Measurements from ENCODE around the gene SPDYE3. TPM values are rescaled to one million over a fixed set of nuclear protein-coding genes. Genes with fewer than 3 reads are reported as not detected.
"Not testable (repeated sequence)": the region's sequence is repeated elsewhere in the genome, so short reads cannot be mapped to it uniquely, and the experiment has no call there.

SPDYE3 gene
- total and polyA plus RNA-seq, 2 donors = 0.10 TPM; not detected in 1

DNA sequence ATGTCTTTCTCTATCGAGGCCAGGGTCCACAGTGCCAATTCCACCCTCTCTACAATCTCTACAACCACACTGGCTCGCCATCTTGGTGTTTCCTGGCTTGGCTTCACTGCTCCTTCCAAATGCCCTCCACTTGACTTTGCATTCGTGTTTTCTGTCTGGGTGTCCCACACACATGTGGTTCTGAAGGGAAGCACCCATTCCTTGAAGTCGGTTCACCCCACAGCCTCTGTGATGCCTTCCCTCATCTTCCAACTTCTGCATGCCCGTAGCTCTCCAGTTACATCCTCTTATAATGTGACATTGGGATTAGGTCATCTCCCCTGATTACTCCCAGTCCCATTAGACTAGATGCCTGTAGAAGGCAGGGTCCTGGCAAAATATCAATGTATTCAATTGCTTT lies 10.8 kb downstream of the SPDYE3 start:
- not testable (repeated sequence) for DNase-seq (ENCODE audit: extremely low spot score); H3K4me3 ChIP-seq (ENCODE audit: low read depth, low read length); H3K27ac ChIP-seq (ENCODE audit: low read depth); H3K4me1 ChIP-seq (ENCODE audit: insufficient read depth); H3K36me3 ChIP-seq (ENCODE audit: insufficient read depth)
- 90% methylated on average over 4 of the region's 5 CpGs for WGBS

DNA sequence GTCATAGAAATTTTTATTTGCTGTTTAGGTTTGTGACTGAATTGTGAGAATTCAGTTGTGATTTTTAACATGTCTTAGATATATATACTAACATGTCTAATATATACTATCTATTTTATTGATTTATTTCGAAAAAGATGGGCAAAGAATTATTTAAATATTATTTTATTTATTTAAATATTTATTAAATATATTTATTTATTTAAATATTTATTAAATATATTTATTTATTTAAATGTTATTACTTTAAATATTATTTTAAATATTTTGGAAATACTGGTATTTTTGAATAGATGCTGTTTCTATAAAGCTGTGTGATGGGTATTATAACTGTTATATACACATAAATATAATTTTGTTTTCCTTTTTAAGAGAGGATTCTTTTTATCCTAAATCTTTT lies 14.1 kb downstream of the SPDYE3 start:
- H3K4me3 ChIP-seq (ENCODE audit: low read depth, low read length); H3K36me3 ChIP-seq (ENCODE audit: insufficient read depth); H3K27ac ChIP-seq (ENCODE audit: low read depth); DNase-seq (ENCODE audit: extremely low spot score); H3K4me1 ChIP-seq (ENCODE audit: insufficient read depth): not testable (repeated sequence)
- WGBS = 94% methylated on average over 1 of the region's 1 CpG

DNA sequence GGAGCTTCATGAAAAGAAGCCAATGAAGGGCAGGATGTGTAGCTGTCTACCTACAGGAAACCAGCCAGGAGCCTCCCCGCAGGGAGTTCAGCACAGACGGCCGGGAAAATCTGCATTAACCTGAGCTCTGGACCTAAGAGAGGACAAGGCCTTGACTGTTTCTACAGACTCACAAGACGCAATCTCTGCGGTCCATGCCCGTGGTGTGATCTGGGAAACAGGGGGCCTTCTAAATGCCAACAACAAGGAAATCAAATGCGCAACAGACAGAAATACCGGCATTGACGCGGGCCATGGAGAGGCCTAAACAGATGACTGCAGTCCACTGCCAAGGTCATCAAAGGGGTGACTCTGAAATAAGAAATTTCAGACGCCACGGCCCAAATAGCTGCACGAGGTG lies 16.7 kb downstream of the SPDYE3 start:
- not testable (repeated sequence) for DNase-seq (ENCODE audit: extremely low spot score); H3K27ac ChIP-seq (ENCODE audit: low read depth); H3K4me3 ChIP-seq (ENCODE audit: low read depth, low read length); H3K36me3 ChIP-seq (ENCODE audit: insufficient read depth); H3K4me1 ChIP-seq (ENCODE audit: insufficient read depth)
- 93% methylated on average over 13 of the region's 13 CpGs for WGBS

DNA sequence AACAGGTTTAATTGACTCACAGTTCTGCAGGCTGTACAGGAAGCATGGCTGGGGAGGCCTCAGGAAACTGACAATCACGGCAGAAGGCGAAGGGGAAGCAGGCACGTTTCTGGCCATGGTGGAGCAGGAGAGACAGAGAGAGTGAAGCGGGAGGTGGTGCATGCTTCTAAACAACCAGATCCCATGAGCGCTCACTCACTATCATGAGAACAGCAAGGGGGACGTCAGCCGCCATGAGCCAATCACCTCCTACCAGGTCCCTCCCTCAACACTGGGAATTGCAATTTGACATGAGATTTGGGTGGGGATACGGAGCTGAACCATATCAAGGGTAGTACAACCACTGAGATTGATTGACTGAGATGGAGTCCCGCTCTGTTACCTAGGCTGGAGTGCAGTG lies 18.2 kb downstream of the SPDYE3 start:
- not testable (repeated sequence) for H3K4me1 ChIP-seq (ENCODE audit: insufficient read depth); H3K4me3 ChIP-seq (ENCODE audit: low read depth, low read length); H3K27ac ChIP-seq (ENCODE audit: low read depth); DNase-seq (ENCODE audit: extremely low spot score); H3K36me3 ChIP-seq (ENCODE audit: insufficient read depth)
- WGBS = 90% methylated on average over 9 of the region's 9 CpGs

DNA sequence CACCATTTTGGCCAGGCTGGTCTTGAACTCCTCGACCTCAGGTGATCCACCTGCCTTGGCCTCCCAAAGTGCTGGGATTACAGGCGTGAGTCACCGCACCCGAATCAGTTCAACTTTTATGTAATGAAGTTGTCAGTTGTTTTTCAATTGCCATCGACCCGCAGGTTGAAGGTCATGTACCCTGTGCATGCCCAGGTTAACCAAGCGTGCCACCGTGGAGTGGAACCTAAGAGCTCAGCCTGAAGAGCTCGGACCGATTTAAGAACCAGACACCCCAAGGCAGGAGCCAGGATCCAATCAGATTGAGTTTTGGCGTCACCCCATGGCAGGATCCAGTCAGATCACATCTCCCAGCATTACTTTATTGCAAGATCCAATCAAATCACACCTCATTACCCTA lies 19.4 kb downstream of the SPDYE3 start:
- WGBS = 94% methylated on average over 10 of the region's 11 CpGs

DNA sequence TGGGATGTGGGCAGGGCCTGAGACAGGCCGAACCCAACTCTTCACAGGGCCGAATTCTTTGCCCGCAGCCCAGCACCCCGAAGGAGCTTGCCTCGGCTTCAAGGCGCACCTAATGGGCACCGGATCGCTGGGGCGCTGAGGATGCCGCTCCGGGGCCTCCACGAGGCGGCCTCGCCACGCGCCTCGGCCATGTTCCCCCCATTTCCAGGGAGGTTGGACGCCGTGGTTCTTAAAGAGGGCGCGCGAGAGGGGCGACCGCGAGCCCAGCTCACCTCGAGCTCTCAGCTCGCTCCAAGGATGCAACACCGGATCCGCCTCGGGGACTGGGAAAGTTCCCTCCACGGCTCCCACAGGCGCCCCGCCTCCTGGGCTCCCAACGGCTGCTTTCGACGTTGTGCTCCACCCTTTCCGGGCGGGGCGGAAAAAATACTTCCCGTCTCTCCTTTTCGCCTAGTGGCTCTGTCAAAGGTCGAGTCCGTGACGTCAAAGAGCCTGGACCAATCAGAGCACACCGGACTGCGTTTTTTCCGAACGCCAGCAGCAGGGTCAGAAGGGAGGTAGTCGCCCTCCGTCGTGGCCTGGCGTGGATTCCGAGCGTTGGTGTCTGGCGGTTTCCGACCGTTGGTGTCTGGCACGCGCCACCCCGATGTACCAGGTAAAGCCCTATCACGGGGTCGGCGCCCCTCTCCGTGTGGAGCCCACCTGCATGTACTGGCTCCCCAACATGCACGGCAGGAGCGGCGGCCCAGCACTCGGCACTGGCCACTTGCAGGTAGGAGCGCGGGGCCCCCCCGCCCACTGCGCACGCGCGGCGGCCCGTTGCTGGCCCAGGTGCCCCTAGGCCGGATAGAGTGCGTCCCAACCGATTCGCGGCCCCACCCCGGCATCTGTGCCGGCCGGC lies 28.3 kb downstream of the SPDYE3 start:
- peak overlapping the region; percentile 89 for H3K27ac ChIP-seq (ENCODE audit: low read depth)
- DNase-seq (ENCODE audit: extremely low spot score) = peak; percentile 85
- WGBS = under 1% methylated on average over 82 of the region's 85 CpGs
- peak overlapping the region; percentile 59 for H3K4me3 ChIP-seq (ENCODE audit: low read depth, low read length)
- H3K36me3 ChIP-seq (ENCODE audit: insufficient read depth); H3K4me1 ChIP-seq (ENCODE audit: insufficient read depth): not testable (repeated sequence)

More for the DNA sequence above, 19.4 kb downstream of the SPDYE3 start:
- not testable (repeated sequence) for H3K27ac ChIP-seq (ENCODE audit: low read depth); DNase-seq (ENCODE audit: extremely low spot score); H3K4me3 ChIP-seq (ENCODE audit: low read depth, low read length); H3K4me1 ChIP-seq (ENCODE audit: insufficient read depth); H3K36me3 ChIP-seq (ENCODE audit: insufficient read depth)

DNA sequence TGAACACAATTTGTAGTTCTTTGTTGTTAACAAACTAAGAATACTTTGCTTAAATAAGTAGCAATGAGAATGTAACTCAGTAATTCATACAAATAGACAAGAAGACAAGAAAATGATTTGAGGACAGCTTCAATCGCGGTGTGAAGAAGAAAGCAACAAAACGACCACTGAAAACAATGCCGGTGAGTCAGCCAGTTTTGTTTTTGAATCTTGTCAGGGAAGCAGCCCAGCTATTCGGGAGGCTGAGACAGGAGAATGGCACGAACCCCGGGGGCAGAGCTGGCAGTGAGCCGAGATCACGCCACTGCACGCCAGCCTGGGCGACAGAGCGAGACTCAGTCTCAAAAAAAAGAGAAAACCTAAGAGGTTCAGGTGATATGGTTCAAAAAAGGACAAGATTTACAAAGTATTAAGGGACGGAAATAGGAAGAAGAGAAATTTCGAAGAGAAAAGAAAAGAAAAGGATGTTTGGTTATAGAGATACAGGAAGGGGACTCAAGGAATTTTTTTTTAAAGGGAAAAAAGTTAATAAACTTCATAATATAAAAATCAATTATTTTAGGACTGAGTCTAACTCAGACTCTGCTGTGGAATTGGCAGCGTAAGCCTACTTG lies 30.7 kb downstream of the SPDYE3 start:
- not testable (repeated sequence) for H3K4me1 ChIP-seq (ENCODE audit: insufficient read depth); H3K27ac ChIP-seq (ENCODE audit: low read depth); DNase-seq (ENCODE audit: extremely low spot score); H3K4me3 ChIP-seq (ENCODE audit: low read depth, low read length); H3K36me3 ChIP-seq (ENCODE audit: insufficient read depth)
- WGBS = 91% methylated on average over 15 of the region's 15 CpGs

DNA sequence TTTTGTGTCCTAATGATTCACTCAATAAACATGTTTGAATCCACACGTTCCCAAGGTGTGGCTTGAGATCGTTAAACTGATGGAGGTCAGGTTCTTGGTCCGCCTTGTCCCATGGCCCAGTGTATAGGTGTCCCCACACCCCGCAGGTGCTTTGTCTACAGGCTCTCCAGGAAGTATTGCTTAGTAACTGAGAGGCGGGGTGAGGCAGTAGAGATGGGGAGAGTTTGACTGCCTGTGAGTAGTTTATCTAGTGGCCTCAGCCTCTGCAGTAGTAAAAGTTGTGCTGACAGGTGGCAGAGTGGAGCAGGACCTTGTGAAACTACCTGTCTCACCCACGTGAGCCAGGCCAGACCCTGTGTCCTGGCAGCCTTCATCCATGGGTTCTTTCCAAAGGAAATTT lies 33.8 kb downstream of the SPDYE3 start:
- not testable (repeated sequence) for H3K27ac ChIP-seq (ENCODE audit: low read depth); DNase-seq (ENCODE audit: extremely low spot score); H3K4me3 ChIP-seq (ENCODE audit: low read depth, low read length); H3K36me3 ChIP-seq (ENCODE audit: insufficient read depth); H3K4me1 ChIP-seq (ENCODE audit: insufficient read depth)
- WGBS = 70% methylated on average over 6 of the region's 6 CpGs

DNA sequence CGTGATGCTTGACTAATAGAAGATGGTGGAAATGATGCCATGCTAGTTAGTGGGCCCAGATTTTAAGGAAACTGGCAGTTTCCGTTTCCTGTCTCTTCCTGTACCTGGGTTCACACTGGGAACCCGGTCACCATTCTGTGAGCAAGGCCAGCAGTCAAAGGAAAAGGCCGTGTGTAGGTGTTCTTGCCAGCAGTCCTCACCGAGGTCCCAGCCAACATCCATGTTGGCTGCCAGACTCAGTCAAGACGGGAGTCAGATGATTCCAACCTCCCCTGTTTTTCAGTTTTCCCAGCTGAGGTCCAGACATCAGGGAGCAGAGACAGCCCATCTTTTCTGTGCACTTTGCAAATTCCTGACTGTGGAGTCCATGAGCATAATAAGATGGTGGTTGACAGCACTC lies 35.3 kb downstream of the SPDYE3 start:
- WGBS = 63% methylated on average over 6 of the region's 6 CpGs
- DNase-seq (ENCODE audit: extremely low spot score) = no peak
- H3K27ac ChIP-seq (ENCODE audit: low read depth) = no peak overlapping the region
- peaks cover 3% of the 10 kb centered on the region for H3K36me3 ChIP-seq (ENCODE audit: insufficient read depth)
- H3K4me3 ChIP-seq (ENCODE audit: low read depth, low read length) = no peak overlapping the region
- no peaks in the 10 kb centered on the region for H3K4me1 ChIP-seq (ENCODE audit: insufficient read depth)

DNA sequence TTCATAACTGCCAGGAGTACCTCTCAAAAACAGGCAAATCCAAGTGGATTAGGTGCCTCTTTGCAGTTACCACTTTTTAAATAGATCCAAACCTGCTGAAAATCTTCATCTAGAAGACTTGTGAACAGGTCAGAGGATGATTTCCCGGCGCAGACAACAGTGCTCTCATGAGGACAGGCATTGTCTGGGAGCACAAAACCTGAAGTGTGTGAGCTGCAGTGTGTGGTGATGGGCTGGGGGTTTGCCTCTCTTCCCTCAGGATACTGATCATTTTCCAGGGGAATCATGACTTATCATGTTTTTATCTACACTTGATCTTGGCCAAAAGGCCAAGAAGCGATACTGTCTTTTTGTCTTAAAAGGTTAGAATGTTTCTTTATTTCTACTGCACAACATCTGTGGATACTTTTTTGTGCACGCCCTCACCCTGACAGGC lies 36.6 kb downstream of the SPDYE3 start:
- not testable (repeated sequence) for H3K27ac ChIP-seq (ENCODE audit: low read depth); H3K36me3 ChIP-seq (ENCODE audit: insufficient read depth); H3K4me3 ChIP-seq (ENCODE audit: low read depth, low read length); DNase-seq (ENCODE audit: extremely low spot score); H3K4me1 ChIP-seq (ENCODE audit: insufficient read depth)
- WGBS = 90% methylated on average over 3 of the region's 4 CpGs

DNA sequence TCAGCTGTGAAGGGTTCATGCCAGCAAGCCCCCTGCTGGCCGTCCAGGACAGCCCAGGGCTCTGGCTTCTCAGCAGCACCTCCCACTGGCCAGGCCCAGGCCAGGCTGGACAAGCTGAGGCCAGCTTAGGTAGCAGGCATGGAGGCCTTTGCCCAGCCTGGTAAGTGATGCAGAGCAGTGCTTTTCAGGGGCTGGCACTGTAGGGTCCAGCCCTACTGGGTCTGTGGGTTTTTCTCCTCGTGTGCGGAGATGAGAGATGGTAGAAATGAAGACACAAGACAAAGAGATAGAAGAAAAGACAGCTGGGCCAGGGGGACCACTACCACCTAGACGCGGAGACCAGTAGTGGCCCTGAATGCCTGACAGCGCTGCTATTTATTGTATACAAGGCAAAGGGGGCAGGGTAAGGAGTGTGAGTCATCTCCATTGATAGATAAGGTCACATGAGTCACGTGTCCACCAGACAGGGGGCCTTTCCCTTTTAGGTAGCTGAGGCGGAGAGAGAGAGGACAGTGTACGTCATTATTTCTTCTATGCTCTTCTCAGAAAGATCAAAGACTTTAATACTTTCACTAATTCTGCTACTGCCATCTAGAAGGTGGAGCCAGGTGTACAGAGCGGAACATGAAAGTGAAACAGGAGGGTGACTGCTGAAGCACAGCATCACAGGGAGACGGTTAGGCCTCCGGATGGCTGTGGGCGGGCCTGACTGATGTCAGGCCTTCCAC lies 37.2 kb downstream of the SPDYE3 start:
- WGBS = 67% methylated on average over 9 of the region's 13 CpGs
- H3K36me3 ChIP-seq (ENCODE audit: insufficient read depth); H3K27ac ChIP-seq (ENCODE audit: low read depth); H3K4me3 ChIP-seq (ENCODE audit: low read depth, low read length); H3K4me1 ChIP-seq (ENCODE audit: insufficient read depth); DNase-seq (ENCODE audit: extremely low spot score): not testable (repeated sequence)

DNA sequence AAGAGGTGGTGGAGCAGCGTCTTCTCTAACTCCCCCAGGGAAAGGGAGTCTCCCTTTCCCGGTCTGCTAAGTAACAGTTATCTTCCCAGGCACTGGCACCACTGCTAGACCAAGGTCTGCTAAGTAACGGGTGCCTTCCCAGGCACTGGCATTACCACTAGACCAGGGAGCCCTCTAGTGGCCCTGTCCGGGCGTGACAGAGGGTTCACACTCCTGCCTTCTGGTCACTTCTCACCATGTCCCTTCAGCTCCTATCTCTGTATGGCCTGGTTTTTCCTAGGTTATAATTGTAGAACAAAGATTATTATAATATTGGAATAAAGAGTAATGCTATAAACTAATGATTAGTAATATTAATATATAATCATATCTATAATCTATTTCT lies 37.8 kb downstream of the SPDYE3 start:
- not testable (repeated sequence) for DNase-seq (ENCODE audit: extremely low spot score); H3K27ac ChIP-seq (ENCODE audit: low read depth); H3K4me3 ChIP-seq (ENCODE audit: low read depth, low read length); H3K36me3 ChIP-seq (ENCODE audit: insufficient read depth); H3K4me1 ChIP-seq (ENCODE audit: insufficient read depth)
- 5% methylated on average over 3 of the region's 5 CpGs for WGBS

DNA sequence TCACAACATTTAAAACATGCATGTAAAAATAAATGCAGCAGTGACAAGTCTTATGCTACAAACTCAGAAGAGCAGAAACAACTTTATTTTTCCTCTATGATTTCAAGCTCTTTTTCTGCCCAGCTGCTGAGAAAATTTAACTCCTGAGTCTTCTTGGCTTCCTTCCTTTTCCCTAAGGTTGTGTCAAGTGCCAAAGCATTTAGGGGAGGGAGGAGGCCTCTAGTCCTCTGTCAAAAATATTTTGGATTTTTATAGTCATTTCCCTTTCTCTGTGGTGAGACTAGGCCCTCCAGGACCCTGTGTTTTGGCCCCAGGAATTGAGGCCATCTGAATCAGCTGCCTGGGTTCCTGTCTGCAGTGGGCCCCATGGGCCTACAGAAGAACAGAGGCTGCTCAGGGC lies 39.4 kb downstream of the SPDYE3 start:
- no peak overlapping the region for H3K27ac ChIP-seq (ENCODE audit: low read depth)
- no peak overlapping the region for H3K4me3 ChIP-seq (ENCODE audit: low read depth, low read length)
- peaks cover 3% of the 10 kb centered on the region for H3K36me3 ChIP-seq (ENCODE audit: insufficient read depth)
- no peaks in the 10 kb centered on the region for H3K4me1 ChIP-seq (ENCODE audit: insufficient read depth)
- no peak for DNase-seq (ENCODE audit: extremely low spot score)

DNA sequence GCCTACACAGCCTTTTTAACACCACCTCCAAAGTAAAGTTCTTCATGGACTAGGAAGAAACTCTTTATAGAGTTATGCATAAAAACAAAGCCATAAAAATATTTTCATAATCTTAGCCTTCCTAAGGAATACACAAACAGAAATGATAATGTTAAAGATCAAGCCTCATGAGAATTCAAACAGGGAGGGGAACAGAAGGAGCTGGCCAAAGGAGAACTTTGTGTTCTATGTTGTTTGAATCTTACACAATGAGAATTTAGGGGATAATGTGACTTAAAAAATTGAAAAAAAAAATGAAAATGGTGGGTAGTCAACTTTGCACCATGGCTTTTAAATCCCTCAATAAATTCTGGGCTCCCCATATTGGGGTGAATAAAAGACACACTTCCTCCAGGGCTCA lies 41.3 kb downstream of the SPDYE3 start:
- peaks cover 5% of the 10 kb centered on the region for H3K36me3 ChIP-seq (ENCODE audit: insufficient read depth)
- no peak for DNase-seq (ENCODE audit: extremely low spot score)
- no peak overlapping the region for H3K27ac ChIP-seq (ENCODE audit: low read depth)

More for the DNA sequence above, 41.3 kb downstream of the SPDYE3 start:
- Histone ChIP-seq H3K4me1 (ENCODE audit: insufficient read depth) (no peaks in the 10 kb centered on the region), H3K4me3 (ENCODE audit: low read depth, low read length) (no peak overlapping the region)

All from urinary bladder (tissue), 4 donors.